NT2/D1 (cell line): ENCODE results near the gene ANGPTL7.

ENCODE experiments used
- YY1 ChIP-seq: IDR thresholded peaks from 2 replicates; pipeline ENCODE4 v1.6.1; 2011; ENCODE audit not compliant: insufficient read length, insufficient read depth
- ZNF274 ChIP-seq: IDR thresholded peaks from 2 replicates; pipeline ENCODE4 v1.6.1; 2011; ENCODE audit warnings: mild to moderate bottlenecking, low read depth, low read length

- TF ChIP-seq YY1 = no peak
- TF ChIP-seq ZNF274 = no peak
Observed at GRCh38 chr1:11153184-11153583, 36.0 kb upstream of the ANGPTL7 start.
